Measurements from ENCODE around the gene PDSS2.

- TF ChIP-seq CTCF (IDR thresholded peaks at IDR 0.05): no peak
- no peak for TF ChIP-seq POLR2A (IDR thresholded peaks at IDR 0.05)
Observed at GRCh38 chr6:107219851-107220250, 239.5 kb downstream of the PDSS2 start.

Measured in testis (tissue), 2 donors.